Measurements from ENCODE around the gene LSM6.

Gene LSM6

DNA sequence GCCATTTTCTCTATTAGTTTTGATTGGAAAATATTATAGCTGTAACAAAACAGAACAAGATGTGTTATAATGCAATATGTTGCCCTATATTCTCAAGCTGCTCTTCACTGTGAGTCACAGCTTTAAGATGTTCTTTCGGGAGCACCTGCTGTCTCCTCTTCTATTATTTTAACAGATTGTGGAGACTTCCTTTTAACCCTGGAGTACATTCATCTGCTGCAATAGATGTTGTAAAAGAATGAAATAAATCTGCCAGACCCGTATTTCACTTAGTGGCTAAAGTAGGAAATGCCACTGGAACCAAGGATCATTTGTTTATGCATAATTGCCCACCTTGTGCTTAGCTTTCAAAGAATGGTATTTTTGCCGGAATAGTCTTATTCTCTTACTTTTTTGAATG, 11.1 kb downstream of the LSM6 start:
- DNase-seq (ENCODE audit: low spot score) = no peak

- DNase-seq (ENCODE audit: low spot score) = no peak
Observed at GRCh38 chr4:146190456-146190855, 14.9 kb downstream of the LSM6 start.

DNA sequence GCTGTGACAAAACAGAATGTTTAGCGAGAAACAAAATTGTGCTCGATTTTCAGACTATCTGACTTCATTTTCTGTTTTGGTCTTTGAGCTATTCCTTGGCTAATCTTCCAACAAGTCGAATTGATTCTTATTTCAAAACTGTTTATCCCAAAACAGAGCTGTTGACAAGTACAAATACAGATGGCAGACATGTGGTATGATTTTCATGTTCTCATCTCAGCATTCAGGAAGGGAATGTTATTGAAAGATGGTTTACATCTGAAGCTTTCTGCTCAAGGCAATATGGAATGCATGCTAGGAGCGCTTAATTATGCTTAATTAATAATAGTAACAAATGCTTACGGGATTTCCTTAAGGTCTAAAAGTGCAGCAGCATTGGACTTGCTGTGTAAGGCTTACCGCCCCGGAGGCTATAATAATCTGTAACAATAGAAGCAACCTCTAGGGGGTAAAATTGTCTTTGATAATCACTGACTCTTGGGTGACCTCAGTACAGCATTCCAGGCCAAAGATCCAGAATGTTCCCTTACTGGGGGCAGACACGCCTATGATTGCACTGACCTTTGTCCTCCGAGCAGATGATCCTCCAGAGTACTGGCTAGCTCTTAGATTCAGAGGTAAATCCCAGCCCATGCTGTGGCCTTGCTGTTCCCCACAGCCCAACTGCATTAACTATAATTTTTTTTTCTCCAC, 16.4 kb downstream of the LSM6 start:
- no peak for DNase-seq (ENCODE audit: low spot score)

DNA sequence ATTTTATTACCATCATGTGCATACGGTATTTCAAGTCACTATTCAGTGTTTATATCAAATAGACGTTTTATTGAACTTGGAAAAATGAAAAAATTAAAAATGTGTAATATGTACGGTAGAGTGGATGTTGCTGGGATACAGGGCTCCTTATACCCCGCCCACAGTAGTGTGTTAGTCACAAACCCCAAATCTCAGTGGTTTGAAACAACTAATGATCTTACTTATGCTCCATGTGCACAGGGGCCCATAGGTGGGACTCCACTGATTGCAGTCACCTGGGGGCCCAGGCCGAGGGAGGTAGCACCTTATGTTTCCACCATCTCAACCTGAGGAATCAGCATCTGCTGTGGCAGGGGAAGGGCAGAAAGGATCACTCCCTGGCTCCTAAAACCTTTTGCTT, 18.1 kb downstream of the LSM6 start:
- no peak for DNase-seq (ENCODE audit: low spot score)

GRCh38 chr4:146194212-146194611, 18.7 kb downstream of the LSM6 start:
- no peak for DNase-seq (ENCODE audit: low spot score)

GRCh38 chr4:146202665-146203064, 27.1 kb downstream of the LSM6 start:
- DNase-seq (ENCODE audit: low spot score) = no peak

DNA sequence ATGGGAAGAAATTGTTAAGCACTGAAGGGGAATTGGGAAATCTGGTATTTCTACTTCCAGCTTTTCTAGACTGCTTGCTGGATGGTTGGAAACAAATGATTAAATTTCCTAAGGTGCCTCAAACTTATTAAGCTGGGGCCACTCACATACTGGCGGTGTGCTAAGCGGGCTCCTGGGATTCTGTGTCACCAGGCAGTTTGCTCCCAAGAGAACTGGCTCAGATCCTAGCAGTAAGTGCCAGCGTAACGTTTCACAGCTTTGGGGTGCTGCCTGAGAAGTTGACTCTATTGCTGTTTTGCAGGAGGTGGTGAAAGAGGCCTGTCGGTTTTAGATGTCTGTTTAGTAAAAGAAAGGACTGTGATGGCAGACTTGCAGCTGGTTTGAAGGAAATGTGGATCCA, 31.9 kb downstream of the LSM6 start:
- no peak for DNase-seq (ENCODE audit: low spot score)

DNA sequence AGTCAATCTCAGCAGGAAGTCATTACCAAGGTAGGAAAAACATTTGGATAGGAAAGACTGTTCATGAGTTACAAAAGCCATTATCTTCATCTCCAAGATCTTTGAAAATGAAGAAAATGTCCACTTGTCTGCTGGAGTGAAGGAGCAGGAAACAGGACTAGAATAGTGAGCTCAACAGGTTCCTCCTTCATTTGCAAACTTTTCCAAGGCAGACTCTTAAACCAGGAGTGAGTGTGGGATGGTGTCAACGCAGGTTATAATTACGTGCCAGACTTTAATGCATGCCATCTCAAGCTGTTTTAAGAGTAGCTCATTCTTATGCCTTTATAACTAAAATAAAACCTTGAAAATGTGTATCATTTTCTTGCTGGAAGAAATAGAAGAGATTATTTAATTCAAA, 35.4 kb downstream of the LSM6 start:
- no peak for DNase-seq (ENCODE audit: low spot score)

- no peak for DNase-seq (ENCODE audit: low spot score)
Observed at GRCh38 chr4:146211440-146211839, 35.9 kb downstream of the LSM6 start.

DNA sequence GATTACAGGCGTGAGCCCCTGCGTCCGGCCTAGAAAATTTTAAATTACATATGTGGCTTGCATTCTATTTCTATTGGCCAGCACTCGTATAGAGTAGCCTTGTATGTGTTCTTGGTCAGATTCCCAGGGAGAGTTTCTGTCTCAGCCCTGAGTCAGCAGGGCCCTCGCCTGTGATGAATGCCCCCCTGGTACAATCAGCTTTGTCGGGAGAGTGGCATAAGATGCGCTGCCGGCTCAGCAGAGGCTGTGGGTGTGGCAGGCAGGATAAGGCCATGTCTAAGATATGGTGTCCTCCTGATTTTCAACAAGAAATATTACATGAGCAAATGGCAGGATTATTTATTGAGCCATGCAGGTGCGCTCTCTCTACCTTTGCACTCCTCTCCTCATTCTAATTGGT, 37.3 kb downstream of the LSM6 start:
- DNase-seq (ENCODE audit: low spot score) = no peak

DNA sequence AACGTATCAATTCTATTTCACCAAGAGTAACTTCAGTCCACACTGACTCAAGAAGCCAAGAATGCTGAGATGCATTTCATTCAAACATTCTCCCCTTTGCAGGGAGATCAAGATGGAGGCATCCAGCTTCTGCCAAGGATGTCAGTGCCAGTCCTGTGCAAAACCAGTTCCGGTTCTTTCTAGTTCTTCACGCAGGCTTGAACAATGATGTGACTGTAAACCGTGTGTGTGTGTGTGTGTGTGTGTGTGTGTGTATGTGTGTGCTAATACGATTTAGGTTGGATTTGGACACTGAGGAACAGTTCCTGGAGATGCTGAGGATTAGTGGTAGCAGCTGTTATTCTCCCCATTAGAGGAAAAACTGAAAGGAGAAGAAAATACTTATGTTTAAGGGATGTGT, 38.7 kb downstream of the LSM6 start, which contains the start of gene REELD1:
REELD1 (plus strand) TSS at position 301 of the 400 bp plus-strand sequence. CDS start 2,415 bp downstream, outside the sequence.
- DNase-seq (ENCODE audit: low spot score) = no peak

- no peak for DNase-seq (ENCODE audit: low spot score)
Observed at GRCh38 chr4:146222313-146222712, 46.8 kb downstream of the LSM6 start.

- no peak for DNase-seq (ENCODE audit: low spot score)
Observed at GRCh38 chr4:146224326-146224966, 48.9 kb downstream of the LSM6 start.

- DNase-seq (ENCODE audit: low spot score) = no peak
Observed at GRCh38 chr4:146229406-146229805, 53.9 kb downstream of the LSM6 start.

GRCh38 chr4:146232131-146232722, 56.7 kb downstream of the LSM6 start:
- no peak for DNase-seq (ENCODE audit: low spot score)

DNA sequence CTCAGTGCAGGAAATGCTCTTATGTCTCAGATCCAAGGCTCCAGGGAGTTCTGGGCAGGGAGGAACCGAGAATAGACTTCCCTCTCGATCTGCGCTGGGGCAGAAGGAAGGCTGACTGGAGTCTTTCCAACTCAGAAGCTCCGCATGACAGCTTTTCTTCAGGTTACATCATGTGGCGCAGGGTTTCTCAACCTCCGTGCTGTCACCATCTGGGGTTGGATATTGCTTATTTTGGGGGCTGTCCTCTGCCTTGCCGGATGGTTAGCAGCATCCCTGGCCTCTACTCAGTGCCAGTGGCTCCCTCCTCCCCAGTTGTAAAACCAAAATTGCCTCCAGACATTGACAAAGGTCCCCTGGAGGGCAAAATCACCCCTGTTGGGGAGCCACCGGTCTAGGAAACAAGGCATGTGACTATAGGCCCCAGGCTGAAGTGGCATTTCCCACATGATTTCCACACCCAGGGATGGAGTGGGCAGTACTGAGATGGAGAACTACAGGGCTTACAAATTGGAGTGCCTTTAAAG, 60.2 kb downstream of the LSM6 start:
- no peak for DNase-seq (ENCODE audit: low spot score)

DNA sequence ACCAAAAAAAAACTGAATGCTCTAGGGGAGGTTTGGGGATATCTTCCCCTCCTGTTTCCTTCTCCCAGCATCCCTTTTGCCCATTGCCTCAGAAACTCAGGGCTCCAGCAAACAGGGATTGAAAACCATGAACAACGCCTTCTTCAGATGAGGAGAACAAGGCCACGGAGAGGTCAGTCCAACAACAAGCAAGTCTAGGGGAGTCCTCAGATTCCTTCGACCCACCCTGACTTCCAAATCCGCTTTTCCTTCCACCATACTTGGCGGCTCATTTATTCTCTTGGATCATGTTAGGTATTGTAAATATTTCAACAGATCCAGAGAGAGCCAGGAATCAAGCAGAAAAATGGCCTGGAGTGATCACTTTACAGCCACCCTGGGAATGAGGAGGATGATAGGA, 60.7 kb downstream of the LSM6 start:
- DNase-seq (ENCODE audit: low spot score) = no peak

DNA sequence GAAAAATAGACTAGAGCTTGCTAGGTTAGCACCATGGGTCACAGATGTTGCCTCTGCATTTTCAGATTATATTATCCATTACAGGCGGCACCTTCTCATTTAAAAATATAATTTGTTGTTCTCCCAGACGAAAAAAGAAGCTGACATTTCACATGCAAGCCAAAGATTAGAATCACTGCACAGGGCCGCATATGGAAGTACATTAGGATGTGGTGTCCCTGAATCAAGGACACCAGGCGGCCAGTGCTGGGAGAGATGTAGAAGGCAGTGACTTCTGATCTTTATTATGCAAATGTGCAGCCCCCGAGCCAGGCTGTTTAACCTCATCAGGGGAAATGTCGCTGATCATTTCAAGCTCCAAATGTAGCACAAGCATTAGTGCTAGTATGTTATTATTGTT, 61.6 kb downstream of the LSM6 start:
- no peak for DNase-seq (ENCODE audit: low spot score)

- no peak for DNase-seq (ENCODE audit: low spot score)
Observed at GRCh38 chr4:146238107-146238506, 62.6 kb downstream of the LSM6 start.

Measured in hematopoietic multipotent progenitor cell treated with erythropoietin and hydrocortisone succinate and interleukin-3 and kit ligand, for 17 days (in vitro differentiated cells).